Esophagus squamous epithelium (tissue), 4 donors: Measurements from ENCODE around the gene ROM1.

Experiments
- POLR2A ChIP-seq, 4 donors: fragments of 450-650 bp; IDR thresholded peaks; one replicate each; pipeline ENCODE4 v1.6.1; 2017; ENCODE audit warnings: antibody characterized with exemption in 4 of 4, mild to moderate bottlenecking in 4 of 4, moderate library complexity in 3 of 4
- TF ChIP-seq, protein P1 (sequence below), 6 experiments: fragments of 450-650 bp in 4 of 6; fragments of 200-600 bp in 2 of 6; sonication (generic) in 2 of 6; IDR thresholded peaks; one replicate each; pipeline ENCODE4 v1.5.1; 2016 to 2019; ENCODE audit warnings: antibody characterized with exemption in 6 of 6, mild to moderate bottlenecking in 4 of 6, moderate library complexity in 4 of 6

DNA sequence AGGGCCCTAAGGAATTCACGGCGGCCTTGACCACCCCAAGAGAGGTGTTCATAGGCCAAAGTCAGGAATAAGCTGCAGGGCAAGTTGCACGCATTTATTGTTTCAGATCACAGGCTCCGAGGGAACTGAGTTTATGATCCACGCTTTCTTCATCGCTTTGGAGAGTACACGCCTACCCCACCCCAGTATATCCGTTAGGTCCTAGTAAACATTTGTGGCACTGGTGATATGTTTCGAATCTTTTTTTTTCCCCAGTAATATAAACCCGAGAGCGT is 32.6 kb downstream of the ROM1 start:
- TF ChIP-seq, protein P1, sequence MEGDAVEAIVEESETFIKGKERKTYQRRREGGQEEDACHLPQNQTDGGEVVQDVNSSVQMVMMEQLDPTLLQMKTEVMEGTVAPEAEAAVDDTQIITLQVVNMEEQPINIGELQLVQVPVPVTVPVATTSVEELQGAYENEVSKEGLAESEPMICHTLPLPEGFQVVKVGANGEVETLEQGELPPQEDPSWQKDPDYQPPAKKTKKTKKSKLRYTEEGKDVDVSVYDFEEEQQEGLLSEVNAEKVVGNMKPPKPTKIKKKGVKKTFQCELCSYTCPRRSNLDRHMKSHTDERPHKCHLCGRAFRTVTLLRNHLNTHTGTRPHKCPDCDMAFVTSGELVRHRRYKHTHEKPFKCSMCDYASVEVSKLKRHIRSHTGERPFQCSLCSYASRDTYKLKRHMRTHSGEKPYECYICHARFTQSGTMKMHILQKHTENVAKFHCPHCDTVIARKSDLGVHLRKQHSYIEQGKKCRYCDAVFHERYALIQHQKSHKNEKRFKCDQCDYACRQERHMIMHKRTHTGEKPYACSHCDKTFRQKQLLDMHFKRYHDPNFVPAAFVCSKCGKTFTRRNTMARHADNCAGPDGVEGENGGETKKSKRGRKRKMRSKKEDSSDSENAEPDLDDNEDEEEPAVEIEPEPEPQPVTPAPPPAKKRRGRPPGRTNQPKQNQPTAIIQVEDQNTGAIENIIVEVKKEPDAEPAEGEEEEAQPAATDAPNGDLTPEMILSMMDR (IDR thresholded peaks at IDR 0.05) = no peak
- TF ChIP-seq POLR2A (IDR thresholded peaks at IDR 0.05) = no peak
